Peyer's patch (tissue), 4 donors: ENCODE data around the gene CDK9.

Experiments
- CTCF ChIP-seq, 6 experiments: fragments of 450-650 bp in 4 of 6; fragments of 200-600 bp in 2 of 6; sonication (generic) in 1 of 6; IDR thresholded peaks; one replicate each; pipeline ENCODE4 v1.5.1; 2017 to 2019; ENCODE audit warnings: antibody characterized with exemption in 6 of 6, mild to moderate bottlenecking in 3 of 6, moderate library complexity in 1 of 6
- POLR2A ChIP-seq, 2 donors: fragments of 450-650 bp; IDR thresholded peaks; one replicate each; pipeline ENCODE4 v1.5.1; 2017; ENCODE audit warnings: antibody characterized with exemption in 2 of 2, mild to moderate bottlenecking in 2 of 2, moderate library complexity in 2 of 2

GRCh38 chr9:127794001-127794791, 8.4 kb downstream of the CDK9 start:
- no peak for TF ChIP-seq POLR2A (IDR thresholded peaks at IDR 0.05)
- TF ChIP-seq CTCF (IDR thresholded peaks at IDR 0.05): no peak
